Testis (tissue), 2 donors: Measurements from ENCODE around the gene HGS.

Experiments used
- POLR2A ChIP-seq: fragments of 450-650 bp; IDR thresholded peaks from one replicate; pipeline ENCODE4 v1.6.1; 2017; ENCODE audit warnings: antibody characterized with exemption, mild to moderate bottlenecking, moderate library complexity
- TF ChIP-seq, protein P1 (sequence below), 3 experiments: fragments of 450-650 bp in 2 of 3; fragments of 200-600 bp in 1 of 3; sonication (generic) in 1 of 3; IDR thresholded peaks; one replicate each; pipeline ENCODE4 v1.5.1; 2016 to 2019; ENCODE audit warnings: antibody characterized with exemption in 3 of 3, mild to moderate bottlenecking in 2 of 3, moderate library complexity in 1 of 3

DNA sequence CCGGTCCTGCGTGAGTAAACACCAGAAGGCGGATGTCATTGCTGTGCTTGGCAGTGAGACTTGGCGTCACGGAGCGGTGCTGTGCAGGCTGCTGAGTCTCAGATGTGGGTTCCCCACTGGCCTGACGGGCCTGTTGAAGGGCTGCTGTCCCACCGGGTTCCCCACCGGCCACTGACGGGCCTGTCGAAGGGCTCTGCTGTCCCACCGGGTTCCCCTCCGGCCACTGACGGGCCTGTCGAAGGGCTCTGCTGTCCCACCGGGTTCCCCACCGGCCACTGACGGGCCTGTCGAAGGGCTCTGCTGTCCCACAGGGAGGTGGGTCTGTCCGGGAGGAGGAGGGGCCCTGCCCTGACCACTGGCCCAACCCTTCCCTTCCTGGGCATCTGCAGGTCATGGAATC lies 2.8 kb downstream of the HGS start:
- no peak for TF ChIP-seq POLR2A
- TF ChIP-seq, protein P1, sequence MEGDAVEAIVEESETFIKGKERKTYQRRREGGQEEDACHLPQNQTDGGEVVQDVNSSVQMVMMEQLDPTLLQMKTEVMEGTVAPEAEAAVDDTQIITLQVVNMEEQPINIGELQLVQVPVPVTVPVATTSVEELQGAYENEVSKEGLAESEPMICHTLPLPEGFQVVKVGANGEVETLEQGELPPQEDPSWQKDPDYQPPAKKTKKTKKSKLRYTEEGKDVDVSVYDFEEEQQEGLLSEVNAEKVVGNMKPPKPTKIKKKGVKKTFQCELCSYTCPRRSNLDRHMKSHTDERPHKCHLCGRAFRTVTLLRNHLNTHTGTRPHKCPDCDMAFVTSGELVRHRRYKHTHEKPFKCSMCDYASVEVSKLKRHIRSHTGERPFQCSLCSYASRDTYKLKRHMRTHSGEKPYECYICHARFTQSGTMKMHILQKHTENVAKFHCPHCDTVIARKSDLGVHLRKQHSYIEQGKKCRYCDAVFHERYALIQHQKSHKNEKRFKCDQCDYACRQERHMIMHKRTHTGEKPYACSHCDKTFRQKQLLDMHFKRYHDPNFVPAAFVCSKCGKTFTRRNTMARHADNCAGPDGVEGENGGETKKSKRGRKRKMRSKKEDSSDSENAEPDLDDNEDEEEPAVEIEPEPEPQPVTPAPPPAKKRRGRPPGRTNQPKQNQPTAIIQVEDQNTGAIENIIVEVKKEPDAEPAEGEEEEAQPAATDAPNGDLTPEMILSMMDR (IDR thresholded peaks at IDR 0.05) = no peak
